HG03280 (cell line): Measurements from ENCODE around the gene RABGAP1L.
"Not testable (repeated sequence)": the region's sequence is repeated elsewhere in the genome, so short reads cannot be mapped to it uniquely, and the experiment has no call there.

Source experiments
- ATAC-seq: cut with Tn5 transposase; IDR thresholded peaks from one replicate; pipeline ENCODE4 v1.9.1; 2021; ENCODE audit warnings: mild to moderate bottlenecking, moderate library complexity; ENCODE audit not compliant: unreplicated experiment

RABGAP1L gene

GRCh38 chr1:174543421-174543820, 384.1 kb downstream of the RABGAP1L start:
- ATAC-seq, result not testable (repeated sequence)

GRCh38 chr1:174550296-174550695, 391.0 kb downstream of the RABGAP1L start:
- ATAC-seq, result no peak

- no peak for ATAC-seq
These were observed 397.1 kb downstream of the RABGAP1L start for GRCh38 chr1:174556392-174556791.

- ATAC-seq, result no peak
These were observed 409.2 kb downstream of the RABGAP1L start for GRCh38 chr1:174568551-174568950.

GRCh38 chr1:174569240-174569639, 409.9 kb downstream of the RABGAP1L start:
- ATAC-seq, result no peak

GRCh38 chr1:174572771-174573170, 413.5 kb downstream of the RABGAP1L start:
- ATAC-seq, result no peak

- not testable (repeated sequence) for ATAC-seq
These were observed 416.8 kb downstream of the RABGAP1L start for GRCh38 chr1:174576120-174576519.

GRCh38 chr1:174577681-174578080, 418.4 kb downstream of the RABGAP1L start:
- no peak for ATAC-seq

- ATAC-seq, result no peak
These were observed 421.5 kb downstream of the RABGAP1L start for GRCh38 chr1:174580801-174581200.

GRCh38 chr1:174583316-174583715, 424.0 kb downstream of the RABGAP1L start:
- no peak for ATAC-seq

GRCh38 chr1:174584071-174584470, 424.8 kb downstream of the RABGAP1L start:
- ATAC-seq, result no peak

GRCh38 chr1:174588618-174589017, 429.3 kb downstream of the RABGAP1L start:
- not testable (repeated sequence) for ATAC-seq

GRCh38 chr1:174605198-174605597, 445.9 kb downstream of the RABGAP1L start:
- ATAC-seq, result no peak

GRCh38 chr1:174606471-174606870, 447.2 kb downstream of the RABGAP1L start:
- no peak for ATAC-seq

GRCh38 chr1:174617905-174618304, 458.6 kb downstream of the RABGAP1L start:
- not testable (repeated sequence) for ATAC-seq

GRCh38 chr1:174623324-174624035, 464.2 kb downstream of the RABGAP1L start:
- no peak for ATAC-seq

GRCh38 chr1:174626031-174627025, 467.0 kb downstream of the RABGAP1L start:
- ATAC-seq, result no peak

- ATAC-seq, result no peak
These were observed 478.2 kb downstream of the RABGAP1L start for GRCh38 chr1:174637487-174637886.

- ATAC-seq, result no peak
These were observed 480.1 kb downstream of the RABGAP1L start for GRCh38 chr1:174639461-174639860.

- no peak for ATAC-seq
These were observed 481.5 kb downstream of the RABGAP1L start for GRCh38 chr1:174640783-174641182.

GRCh38 chr1:174642393-174642792, 483.1 kb downstream of the RABGAP1L start:
- no peak for ATAC-seq

GRCh38 chr1:174643206-174643605, 483.9 kb downstream of the RABGAP1L start:
- no peak for ATAC-seq
